HEK293 (cell line): Measurements from ENCODE around the gene SPIB.

Source experiments
- AEBP2 ChIP-seq: fragments of 450-650 bp; formaldehyde crosslinking; IDR thresholded peaks from 2 replicates; pipeline ENCODE4 v1.5.1; 2016; ENCODE audit warnings: missing biosample characterization, missing genetic modification characterization, borderline replicate concordance
- ATF2 ChIP-seq: fragments of 450-650 bp; formaldehyde crosslinking; IDR thresholded peaks from 2 replicates; pipeline ENCODE4 v1.5.1; 2016; ENCODE audit warnings: missing biosample characterization, missing genetic modification characterization, low read depth
- CTCF ChIP-seq: fragments of 450-650 bp; formaldehyde crosslinking; IDR thresholded peaks from 2 replicates; pipeline ENCODE4 v1.5.1; 2016; ENCODE audit warnings: missing biosample characterization, missing genetic modification characterization
- MEIS1 ChIP-seq: sonication (generic); formaldehyde crosslinking; IDR thresholded peaks from 2 replicates; pipeline ENCODE4 v1.8.1; 2022; ENCODE audit warnings: missing genetic modification reagents, mild to moderate bottlenecking, borderline replicate concordance
- ZSCAN30 ChIP-seq: fragments of 450-650 bp; IDR thresholded peaks from 2 replicates; pipeline ENCODE4 v1.5.1; 2018; ENCODE audit warnings: missing biosample characterization, mild to moderate bottlenecking, missing genetic modification characterization, moderate library complexity

GRCh38 chr19:50383001-50383851, 35.5 kb upstream of the SPIB start:
- TF ChIP-seq CTCF, result no peak
- no peak for TF ChIP-seq ATF2
- TF ChIP-seq MEIS1 (CRISPR knock-in tag), result no peak
- no peak for TF ChIP-seq AEBP2 (tag by site-specific recombination)
- TF ChIP-seq ZSCAN30, result no peak
